ENCODE data around the gene TRIM14.

The TRIM14 gene

GRCh38 chr9:98040212-98040611 lies 78.8 kb downstream of the TRIM14 start:
- Histone ChIP-seq H3K56ac (ENCODE audit: low read length) (no peak overlapping the region), H3K18ac (ENCODE audit: low read length) (no peak overlapping the region), H2AK5ac (ENCODE audit: low read length) (no peak overlapping the region), H3K27ac (ENCODE audit: low read depth, low read length) (no peak overlapping the region), H3K36me3 (ENCODE audit: control insufficient read depth, insufficient read depth, low read length) (no peaks in the 10 kb centered on the region), H3K27me3 (ENCODE audit: insufficient read depth, low read length, poor library complexity) (no peaks in the 10 kb centered on the region), H3K79me2 (ENCODE audit: control insufficient read depth, insufficient read depth, low read length) (no peaks in the 10 kb centered on the region), H3K4ac (ENCODE audit: low read depth, low read length) (no peak overlapping the region), H3K23ac (ENCODE audit: low read length) (no peak overlapping the region), H3K9ac (ENCODE audit: low read length) (no peak overlapping the region), H3K4me2 (ENCODE audit: low read length) (no peak overlapping the region), H3K79me1 (ENCODE audit: low read length) (no peaks in the 10 kb centered on the region), H2BK5ac (ENCODE audit: low read length) (no peak overlapping the region), H4K5ac (ENCODE audit: low read length) (no peak overlapping the region), H3K4me1 (ENCODE audit: control insufficient read depth, low read depth, low read length) (no peaks in the 10 kb centered on the region), H2BK15ac (replicated peaks; ENCODE audit: low read depth) (no peak overlapping the region), H2BK120ac (ENCODE audit: low read depth, low read length) (no peak overlapping the region), H4K8ac (ENCODE audit: low read depth, low read length) (no peak overlapping the region), H3K4me3 (ENCODE audit: low read length) (no peak overlapping the region)
- DNase-seq: no peak
- no CpG with 5 or more reads among the region's 6 CpGs for WGBS (ENCODE audit: extremely low coverage, insufficient coverage, low lambda C conversion rate)

GRCh38 chr9:98039607-98040017 lies 79.4 kb downstream of the TRIM14 start:
- Histone ChIP-seq H3K9ac (ENCODE audit: low read length) (no peak overlapping the region), H3K18ac (ENCODE audit: low read length) (no peak overlapping the region), H3K4me3 (ENCODE audit: low read length) (no peak overlapping the region), H3K27me3 (ENCODE audit: insufficient read depth, low read length, poor library complexity) (no peaks in the 10 kb centered on the region), H3K36me3 (ENCODE audit: control insufficient read depth, insufficient read depth, low read length) (no peaks in the 10 kb centered on the region), H3K79me1 (ENCODE audit: low read length) (no peaks in the 10 kb centered on the region), H3K79me2 (ENCODE audit: control insufficient read depth, insufficient read depth, low read length) (no peaks in the 10 kb centered on the region), H2BK5ac (ENCODE audit: low read length) (no peak overlapping the region), H4K8ac (ENCODE audit: low read depth, low read length) (no peak overlapping the region), H3K4me1 (ENCODE audit: control insufficient read depth, low read depth, low read length) (no peaks in the 10 kb centered on the region), H3K4me2 (ENCODE audit: low read length) (no peak overlapping the region), H3K56ac (ENCODE audit: low read length) (no peak overlapping the region), H3K23ac (ENCODE audit: low read length) (no peak overlapping the region), H3K27ac (ENCODE audit: low read depth, low read length) (no peak overlapping the region), H2BK15ac (replicated peaks; ENCODE audit: low read depth) (no peak overlapping the region), H2AK5ac (ENCODE audit: low read length) (no peak overlapping the region), H3K4ac (ENCODE audit: low read depth, low read length) (no peak overlapping the region), H2BK120ac (ENCODE audit: low read depth, low read length) (no peak overlapping the region), H4K5ac (ENCODE audit: low read length) (no peak overlapping the region)
- DNase-seq: no peak
- WGBS (ENCODE audit: extremely low coverage, insufficient coverage, low lambda C conversion rate): no CpG with 5 or more reads among the region's 10 CpGs

GRCh38 chr9:98038958-98039357 lies 80.1 kb downstream of the TRIM14 start:
- H3K4ac ChIP-seq (ENCODE audit: low read depth, low read length): no peak overlapping the region
- no peaks in the 10 kb centered on the region for H3K4me1 ChIP-seq (ENCODE audit: control insufficient read depth, low read depth, low read length)
- H2BK120ac ChIP-seq (ENCODE audit: low read depth, low read length): no peak overlapping the region
- H2BK15ac ChIP-seq (replicated peaks; ENCODE audit: low read depth): no peak overlapping the region
- no peak overlapping the region for H3K4me2 ChIP-seq (ENCODE audit: low read length)
- H3K79me2 ChIP-seq (ENCODE audit: control insufficient read depth, insufficient read depth, low read length): no peaks in the 10 kb centered on the region
- no peaks in the 10 kb centered on the region for H3K79me1 ChIP-seq (ENCODE audit: low read length)
- DNase-seq: no peak
- no peaks in the 10 kb centered on the region for H3K27me3 ChIP-seq (ENCODE audit: insufficient read depth, low read length, poor library complexity)
- H3K18ac ChIP-seq (ENCODE audit: low read length): no peak overlapping the region
- no CpG with 5 or more reads among the region's 8 CpGs for WGBS (ENCODE audit: extremely low coverage, insufficient coverage, low lambda C conversion rate)
- no peak overlapping the region for H2AK5ac ChIP-seq (ENCODE audit: low read length)
- no peaks in the 10 kb centered on the region for H3K36me3 ChIP-seq (ENCODE audit: control insufficient read depth, insufficient read depth, low read length)
- no peak overlapping the region for H3K56ac ChIP-seq (ENCODE audit: low read length)
- H4K5ac ChIP-seq (ENCODE audit: low read length): no peak overlapping the region
- no peak overlapping the region for H4K8ac ChIP-seq (ENCODE audit: low read depth, low read length)
- no peak overlapping the region for H2BK5ac ChIP-seq (ENCODE audit: low read length)
- H3K27ac ChIP-seq (ENCODE audit: low read depth, low read length): no peak overlapping the region
- no peak overlapping the region for H3K23ac ChIP-seq (ENCODE audit: low read length)
- H3K9ac ChIP-seq (ENCODE audit: low read length): no peak overlapping the region
- H3K4me3 ChIP-seq (ENCODE audit: low read length): no peak overlapping the region

GRCh38 chr9:98037357-98037756 lies 81.7 kb downstream of the TRIM14 start:
- Histone ChIP-seq H2BK15ac (replicated peaks; ENCODE audit: low read depth) (no peak overlapping the region), H3K18ac (ENCODE audit: low read length) (no peak overlapping the region)

GRCh38 chr9:98034593-98035546 lies 84.2 kb downstream of the TRIM14 start:
- Histone ChIP-seq H3K27ac (ENCODE audit: low read depth, low read length) (no peak overlapping the region), H3K4me1 (ENCODE audit: control insufficient read depth, low read depth, low read length) (no peaks in the 10 kb centered on the region), H3K4ac (ENCODE audit: low read depth, low read length) (no peak overlapping the region), H2BK5ac (ENCODE audit: low read length) (no peak overlapping the region), H4K8ac (ENCODE audit: low read depth, low read length) (no peak overlapping the region), H3K56ac (ENCODE audit: low read length) (no peak overlapping the region), H3K27me3 (ENCODE audit: insufficient read depth, low read length, poor library complexity) (no peaks in the 10 kb centered on the region), H3K4me3 (ENCODE audit: low read length) (no peak overlapping the region), H4K5ac (ENCODE audit: low read length) (no peak overlapping the region), H3K4me2 (ENCODE audit: low read length) (no peak overlapping the region), H2BK120ac (ENCODE audit: low read depth, low read length) (no peak overlapping the region), H3K36me3 (ENCODE audit: control insufficient read depth, insufficient read depth, low read length) (no peaks in the 10 kb centered on the region), H3K79me2 (ENCODE audit: control insufficient read depth, insufficient read depth, low read length) (no peaks in the 10 kb centered on the region), H3K18ac (ENCODE audit: low read length) (no peak overlapping the region), H3K79me1 (ENCODE audit: low read length) (no peaks in the 10 kb centered on the region), H3K23ac (ENCODE audit: low read length) (no peak overlapping the region), H2AK5ac (ENCODE audit: low read length) (no peak overlapping the region), H3K9ac (ENCODE audit: low read length) (no peak overlapping the region), H2BK15ac (replicated peaks; ENCODE audit: low read depth) (no peak overlapping the region)
- DNase-seq: peak; percentile 88
- no CpG with 5 or more reads among the region's 20 CpGs for WGBS (ENCODE audit: extremely low coverage, insufficient coverage, low lambda C conversion rate)

More at GRCh38 chr9:98037357-98037756, 81.7 kb downstream of the TRIM14 start:
- H2BK5ac ChIP-seq (ENCODE audit: low read length): no peak overlapping the region
- no peak overlapping the region for H3K56ac ChIP-seq (ENCODE audit: low read length)
- H3K23ac ChIP-seq (ENCODE audit: low read length): no peak overlapping the region
- H3K79me2 ChIP-seq (ENCODE audit: control insufficient read depth, insufficient read depth, low read length): no peaks in the 10 kb centered on the region
- no peak overlapping the region for H3K4me2 ChIP-seq (ENCODE audit: low read length)
- no peak overlapping the region for H3K27ac ChIP-seq (ENCODE audit: low read depth, low read length)
- no peak overlapping the region for H3K4ac ChIP-seq (ENCODE audit: low read depth, low read length)
- H3K9ac ChIP-seq (ENCODE audit: low read length): no peak overlapping the region
- no peaks in the 10 kb centered on the region for H3K79me1 ChIP-seq (ENCODE audit: low read length)
- no peaks in the 10 kb centered on the region for H3K27me3 ChIP-seq (ENCODE audit: insufficient read depth, low read length, poor library complexity)
- DNase-seq: no peak
- no peak overlapping the region for H3K4me3 ChIP-seq (ENCODE audit: low read length)
- no peak overlapping the region for H2BK120ac ChIP-seq (ENCODE audit: low read depth, low read length)
- H3K4me1 ChIP-seq (ENCODE audit: control insufficient read depth, low read depth, low read length): no peaks in the 10 kb centered on the region
- H4K8ac ChIP-seq (ENCODE audit: low read depth, low read length): no peak overlapping the region
- H3K36me3 ChIP-seq (ENCODE audit: control insufficient read depth, insufficient read depth, low read length): no peaks in the 10 kb centered on the region
- H4K5ac ChIP-seq (ENCODE audit: low read length): no peak overlapping the region
- H2AK5ac ChIP-seq (ENCODE audit: low read length): no peak overlapping the region

GRCh38 chr9:98031935-98032334 lies 87.1 kb downstream of the TRIM14 start:
- Histone ChIP-seq H3K18ac (ENCODE audit: low read length) (no peak overlapping the region), H3K27me3 (ENCODE audit: insufficient read depth, low read length, poor library complexity) (no peaks in the 10 kb centered on the region), H3K4me3 (ENCODE audit: low read length) (no peak overlapping the region), H3K4ac (ENCODE audit: low read depth, low read length) (no peak overlapping the region), H3K4me1 (ENCODE audit: control insufficient read depth, low read depth, low read length) (no peaks in the 10 kb centered on the region), H3K4me2 (ENCODE audit: low read length) (no peak overlapping the region), H3K27ac (ENCODE audit: low read depth, low read length) (no peak overlapping the region), H2BK120ac (ENCODE audit: low read depth, low read length) (no peak overlapping the region), H3K79me2 (ENCODE audit: control insufficient read depth, insufficient read depth, low read length) (no peaks in the 10 kb centered on the region), H3K56ac (ENCODE audit: low read length) (no peak overlapping the region), H2BK5ac (ENCODE audit: low read length) (no peak overlapping the region), H3K36me3 (ENCODE audit: control insufficient read depth, insufficient read depth, low read length) (no peaks in the 10 kb centered on the region), H3K9ac (ENCODE audit: low read length) (no peak overlapping the region), H2AK5ac (ENCODE audit: low read length) (no peak overlapping the region), H4K8ac (ENCODE audit: low read depth, low read length) (no peak overlapping the region), H3K23ac (ENCODE audit: low read length) (no peak overlapping the region), H3K79me1 (ENCODE audit: low read length) (no peaks in the 10 kb centered on the region), H2BK15ac (replicated peaks; ENCODE audit: low read depth) (no peak overlapping the region), H4K5ac (ENCODE audit: low read length) (no peak overlapping the region)
- DNase-seq: peak; percentile 37
- WGBS (ENCODE audit: extremely low coverage, insufficient coverage, low lambda C conversion rate): no CpG with 5 or more reads among the region's 1 CpG

Measured in mesendoderm (in vitro differentiated cells).